GOT3 (cell line): ENCODE data around the gene SKAP2.
A peak's percentile ranks its signal among the peaks of the same experiment; 100 is the strongest.

Source experiments
- DNase-seq: peaks from one replicate; lab custom pipeline; 2025; ENCODE audit warnings: mixed read lengths; lab: John Stamatoyannopoulos, UW

The SKAP2 gene

GRCh38 chr7:26864309-26865093 is at the start of gene SKAP2:
TSS of gene SKAP2 (minus strand) at chr7:26864590. CDS start at chr7:26864429, 161 bp downstream.
- peak; percentile 98 for DNase-seq

GRCh38 chr7:26912933-26913536 is 48.6 kb upstream of the SKAP2 start:
- DNase-seq, result no peak

GRCh38 chr7:26912338-26912737 is 47.9 kb upstream of the SKAP2 start:
- DNase-seq, result no peak

- DNase-seq, result peak; percentile 28
Observed at GRCh38 chr7:26910221-26910620, 45.8 kb upstream of the SKAP2 start.

- no peak for DNase-seq
Observed at GRCh38 chr7:26900251-26900650, 35.9 kb upstream of the SKAP2 start.

GRCh38 chr7:26899519-26899918 is 35.1 kb upstream of the SKAP2 start:
- DNase-seq, result no peak

- DNase-seq, result no peak
Observed at GRCh38 chr7:26898891-26899290, 34.5 kb upstream of the SKAP2 start.

- no peak for DNase-seq
Observed at GRCh38 chr7:26897928-26898327, 33.5 kb upstream of the SKAP2 start.

- no peak for DNase-seq
Observed at GRCh38 chr7:26891400-26892350, 27.3 kb upstream of the SKAP2 start.

GRCh38 chr7:26880852-26881251 is 16.5 kb upstream of the SKAP2 start:
- no peak for DNase-seq

- no peak for DNase-seq
Observed at GRCh38 chr7:26879671-26880070, 15.3 kb upstream of the SKAP2 start.

- DNase-seq, result no peak
Observed at GRCh38 chr7:26868841-26869495, 4.6 kb upstream of the SKAP2 start.

GRCh38 chr7:26865094-26865388 is 651 bp upstream of the SKAP2 start:
- DNase-seq, result no peak

GRCh38 chr7:26863518-26864308 is 677 bp downstream of the SKAP2 start:
- no peak for DNase-seq

GRCh38 chr7:26862834-26863233 is 1.6 kb downstream of the SKAP2 start:
- no peak for DNase-seq

- no peak for DNase-seq
Observed at GRCh38 chr7:26861050-26861449, 3.3 kb downstream of the SKAP2 start.

GRCh38 chr7:26860361-26860760 is 4.0 kb downstream of the SKAP2 start:
- no peak for DNase-seq

- DNase-seq, result no peak
Observed at GRCh38 chr7:26859720-26860119, 4.7 kb downstream of the SKAP2 start.

GRCh38 chr7:26858735-26859134 is 5.7 kb downstream of the SKAP2 start:
- DNase-seq, result no peak

GRCh38 chr7:26858241-26858715 is 6.1 kb downstream of the SKAP2 start:
- DNase-seq, result no peak
